ENCODE measurements around the gene SLC6A11. TPM values are rescaled to one million over a fixed set of nuclear protein-coding genes. Genes with fewer than 3 reads are reported as not detected.

Gene SLC6A11
- total RNA-seq, 1 experiment from 2014 or later = not detected

- BruUV-seq (replicated peaks) = no TSS peak
- H3K4me3 Mint-ChIP-seq (ENCODE audit: unreplicated experiment) = no peak overlapping the region
- H3K27me3 Mint-ChIP-seq (ENCODE audit: insufficient read depth, unreplicated experiment) = peaks cover 5% of the 10 kb centered on the region
- ChIA-PET POLR2A (no interaction called here), CTCF (no interaction called here)
- no peaks in the 10 kb centered on the region for H3K9me3 Mint-ChIP-seq (ENCODE audit: unreplicated experiment)
- no peak for DNase-seq
- no peak overlapping the region for H3K27ac Mint-ChIP-seq (ENCODE audit: unreplicated experiment)
- H3K4me1 Mint-ChIP-seq (ENCODE audit: low read depth, unreplicated experiment) = no peaks in the 10 kb centered on the region
- H3K36me3 ChIP-seq (ENCODE audit: control insufficient read depth, insufficient read depth, low read length) = no peaks in the 10 kb centered on the region
- intact Hi-C loops (cut with micrococcal nuclease; ENCODE audit: unreplicated experiment) = no loop called here
- TF ChIP-seq, protein P1, sequence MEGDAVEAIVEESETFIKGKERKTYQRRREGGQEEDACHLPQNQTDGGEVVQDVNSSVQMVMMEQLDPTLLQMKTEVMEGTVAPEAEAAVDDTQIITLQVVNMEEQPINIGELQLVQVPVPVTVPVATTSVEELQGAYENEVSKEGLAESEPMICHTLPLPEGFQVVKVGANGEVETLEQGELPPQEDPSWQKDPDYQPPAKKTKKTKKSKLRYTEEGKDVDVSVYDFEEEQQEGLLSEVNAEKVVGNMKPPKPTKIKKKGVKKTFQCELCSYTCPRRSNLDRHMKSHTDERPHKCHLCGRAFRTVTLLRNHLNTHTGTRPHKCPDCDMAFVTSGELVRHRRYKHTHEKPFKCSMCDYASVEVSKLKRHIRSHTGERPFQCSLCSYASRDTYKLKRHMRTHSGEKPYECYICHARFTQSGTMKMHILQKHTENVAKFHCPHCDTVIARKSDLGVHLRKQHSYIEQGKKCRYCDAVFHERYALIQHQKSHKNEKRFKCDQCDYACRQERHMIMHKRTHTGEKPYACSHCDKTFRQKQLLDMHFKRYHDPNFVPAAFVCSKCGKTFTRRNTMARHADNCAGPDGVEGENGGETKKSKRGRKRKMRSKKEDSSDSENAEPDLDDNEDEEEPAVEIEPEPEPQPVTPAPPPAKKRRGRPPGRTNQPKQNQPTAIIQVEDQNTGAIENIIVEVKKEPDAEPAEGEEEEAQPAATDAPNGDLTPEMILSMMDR (IDR thresholded peaks at IDR 0.05; ENCODE audit: insufficient read depth in 1 of 2, low read depth in 1 of 2, low read length in 1 of 2, severe bottlenecking in 1 of 2, unreplicated experiment in 1 of 2) = no peak
- no peaks in the 10 kb centered on the region for H3K9me3 ChIP-seq
- no peak overlapping the region for H3K4me3 ChIP-seq (ENCODE audit: low read depth, low read length)
- H3K36me3 Mint-ChIP-seq (ENCODE audit: insufficient read depth, unreplicated experiment) = no peaks in the 10 kb centered on the region
- H3K4me1 ChIP-seq = no peaks in the 10 kb centered on the region
- H3K27me3 ChIP-seq (replicated peaks; ENCODE audit: control insufficient read depth, insufficient read depth, low read length) = no peaks in the 10 kb centered on the region; the same call in 1 of the 2 replicates
These were observed 99.3 kb downstream of the SLC6A11 start for GRCh38 chr3:10915376-10915775.

- CTCF ChIA-PET = no interaction called here
- intact Hi-C loops (cut with micrococcal nuclease; ENCODE audit: unreplicated experiment) = no loop called here
- POLR2A ChIA-PET = no interaction called here
These were observed 101.1 kb downstream of the SLC6A11 start for GRCh38 chr3:10917176-10917575.

DNA sequence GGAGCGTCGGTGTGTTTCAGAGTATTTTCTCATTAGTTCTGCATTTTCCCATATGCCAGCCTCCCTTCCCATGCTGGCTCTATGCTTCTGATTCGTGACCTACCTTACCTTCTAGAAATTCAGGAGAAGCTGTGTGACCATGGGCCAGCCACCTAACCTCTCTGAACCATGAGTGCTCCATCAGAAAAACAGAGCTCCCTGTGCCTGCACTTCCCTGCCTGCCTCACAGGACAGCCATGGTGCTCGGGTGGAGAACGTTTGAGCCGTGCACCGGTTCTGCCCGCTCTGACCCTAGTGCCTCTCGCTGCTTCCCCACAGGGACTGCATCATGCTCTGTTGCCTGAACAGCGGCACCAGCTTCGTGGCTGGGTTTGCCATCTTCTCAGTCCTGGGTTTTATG, 102.0 kb downstream of the SLC6A11 start:
- POLR2A ChIA-PET = no interaction called here
- TF ChIP-seq, protein P1 (IDR thresholded peaks at IDR 0.05; ENCODE audit: insufficient read depth in 1 of 2, low read depth in 1 of 2, low read length in 1 of 2, severe bottlenecking in 1 of 2, unreplicated experiment in 1 of 2) = no peak
- Mint-ChIP-seq H3K4me1 (ENCODE audit: low read depth, unreplicated experiment) (no peaks in the 10 kb centered on the region), H3K9me3 (ENCODE audit: unreplicated experiment) (no peaks in the 10 kb centered on the region), H3K27me3 (ENCODE audit: insufficient read depth, unreplicated experiment) (peaks cover 8% of the 10 kb centered on the region), H3K36me3 (ENCODE audit: insufficient read depth, unreplicated experiment) (no peaks in the 10 kb centered on the region), H3K4me3 (ENCODE audit: unreplicated experiment) (no peak overlapping the region), H3K27ac (ENCODE audit: unreplicated experiment) (no peak overlapping the region)
- Histone ChIP-seq H3K36me3 (ENCODE audit: control insufficient read depth, insufficient read depth, low read length) (no peaks in the 10 kb centered on the region), H3K4me3 (ENCODE audit: low read depth, low read length) (no peak overlapping the region), H3K9me3 (no peaks in the 10 kb centered on the region), H3K4me1 (no peaks in the 10 kb centered on the region), H3K27me3 (replicated peaks; ENCODE audit: control insufficient read depth, insufficient read depth, low read length) (no peaks in the 10 kb centered on the region; the same call in 1 of the 2 replicates)
- CTCF ChIA-PET = no interaction called here
- BruUV-seq (replicated peaks) = no TSS peak
- intact Hi-C loops (cut with micrococcal nuclease; ENCODE audit: unreplicated experiment) = no loop called here
- no peak for DNase-seq

More at GRCh38 chr3:10917176-10917575, 101.1 kb downstream of the SLC6A11 start:
- Mint-ChIP-seq H3K9me3 (ENCODE audit: unreplicated experiment) (no peaks in the 10 kb centered on the region), H3K4me3 (ENCODE audit: unreplicated experiment) (no peak overlapping the region), H3K36me3 (ENCODE audit: insufficient read depth, unreplicated experiment) (no peaks in the 10 kb centered on the region), H3K27ac (ENCODE audit: unreplicated experiment) (no peak overlapping the region), H3K4me1 (ENCODE audit: low read depth, unreplicated experiment) (no peaks in the 10 kb centered on the region), H3K27me3 (ENCODE audit: insufficient read depth, unreplicated experiment) (peaks cover 6% of the 10 kb centered on the region)
- no peak for DNase-seq
- Histone ChIP-seq H3K9me3 (no peaks in the 10 kb centered on the region), H3K27me3 (replicated peaks; ENCODE audit: control insufficient read depth, insufficient read depth, low read length) (no peaks in the 10 kb centered on the region; the same call in 1 of the 2 replicates), H3K4me1 (no peaks in the 10 kb centered on the region), H3K4me3 (ENCODE audit: low read depth, low read length) (no peak overlapping the region), H3K36me3 (ENCODE audit: control insufficient read depth, insufficient read depth, low read length) (no peaks in the 10 kb centered on the region)
- TF ChIP-seq, protein P1 (IDR thresholded peaks at IDR 0.05; ENCODE audit: insufficient read depth in 1 of 2, low read depth in 1 of 2, low read length in 1 of 2, severe bottlenecking in 1 of 2, unreplicated experiment in 1 of 2) = no peak
- no TSS peak for BruUV-seq (replicated peaks)
